Dermis blood vessel endothelial cell (primary cell): ENCODE measurements around the gene KHK. TPM values are rescaled to one million over a fixed set of nuclear protein-coding genes. Genes with fewer than 3 reads are reported as not detected.
"Not testable (repeated sequence)": the region's sequence is repeated elsewhere in the genome, so short reads cannot be mapped to it uniquely, and the experiment has no call there.

Experiments used
- DNase-seq: peaks from one replicate; pipeline ENCODE4 v3.0.0; 2010
- total RNA-seq: library from RNA; depleted of rRNA; stranded (reverse); fragments of >200 nt; gene quantifications from 2 replicates; pipeline ENCODE4 v1.2.3, GENCODE V29; 2014

KHK gene
- total RNA-seq, 1 donor from 2014 or later, result 4.8 TPM

GRCh38 chr2:27060323-27060722 is 26.2 kb upstream of the KHK start:
- DNase-seq, result no peak

GRCh38 chr2:27065128-27065527 is 21.4 kb upstream of the KHK start:
- DNase-seq, result no peak

GRCh38 chr2:27067385-27067784 is 19.2 kb upstream of the KHK start:
- DNase-seq, result no peak

DNA sequence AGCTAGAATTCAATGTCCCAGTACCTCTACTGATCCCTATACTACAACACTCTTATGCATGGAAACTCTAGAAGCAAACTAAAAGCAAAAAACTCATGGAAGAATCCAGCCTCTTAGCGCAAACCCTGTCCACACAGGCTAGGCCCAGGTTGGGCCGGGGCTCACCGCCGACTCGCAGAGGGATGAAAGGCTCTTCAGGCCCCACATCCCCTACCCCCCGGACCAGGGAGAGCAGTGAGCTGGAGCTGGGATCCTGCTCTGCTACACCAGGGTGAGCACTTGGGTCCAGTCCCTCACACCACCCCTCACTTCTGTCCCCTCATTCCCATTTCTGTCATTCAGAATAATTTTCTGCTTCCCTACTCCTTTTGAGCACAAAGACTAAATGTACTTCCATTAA is 17.1 kb upstream of the KHK start:
- no peak for DNase-seq

DNA sequence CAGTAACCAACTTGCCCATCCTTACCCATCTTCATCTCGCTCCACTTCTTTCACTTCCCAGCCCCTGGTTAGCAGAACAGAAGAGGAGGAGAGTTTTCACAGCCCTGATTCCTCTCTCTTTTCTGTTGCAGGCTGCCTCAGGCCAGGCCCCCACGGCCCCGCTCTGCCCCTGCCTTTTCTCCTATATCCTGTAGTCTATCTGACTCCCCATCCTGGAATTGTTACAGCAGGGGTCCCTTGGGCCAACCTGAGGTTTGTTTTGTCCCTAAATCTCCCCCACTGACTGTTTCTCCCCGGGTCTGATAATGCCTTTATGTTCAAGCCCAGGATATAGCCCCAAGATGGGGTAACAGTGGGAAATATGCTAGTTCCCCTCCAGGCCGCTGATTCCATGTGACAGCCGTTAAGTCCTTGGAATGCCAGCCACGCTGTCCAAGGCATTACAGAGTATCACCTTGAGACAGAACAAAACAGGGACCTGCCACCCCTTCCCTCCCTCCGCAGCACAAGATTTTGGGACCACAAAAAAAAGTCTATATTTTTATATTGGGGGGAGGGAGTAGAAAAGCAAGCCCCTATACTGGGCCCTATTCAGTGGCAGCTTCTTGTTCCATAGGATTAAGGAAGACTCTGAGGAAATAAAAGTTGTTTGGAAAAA is 16.5 kb upstream of the KHK start:
- no peak for DNase-seq

GRCh38 chr2:27070653-27071276 is 15.8 kb upstream of the KHK start:
- DNase-seq, result peak; percentile 11

DNA sequence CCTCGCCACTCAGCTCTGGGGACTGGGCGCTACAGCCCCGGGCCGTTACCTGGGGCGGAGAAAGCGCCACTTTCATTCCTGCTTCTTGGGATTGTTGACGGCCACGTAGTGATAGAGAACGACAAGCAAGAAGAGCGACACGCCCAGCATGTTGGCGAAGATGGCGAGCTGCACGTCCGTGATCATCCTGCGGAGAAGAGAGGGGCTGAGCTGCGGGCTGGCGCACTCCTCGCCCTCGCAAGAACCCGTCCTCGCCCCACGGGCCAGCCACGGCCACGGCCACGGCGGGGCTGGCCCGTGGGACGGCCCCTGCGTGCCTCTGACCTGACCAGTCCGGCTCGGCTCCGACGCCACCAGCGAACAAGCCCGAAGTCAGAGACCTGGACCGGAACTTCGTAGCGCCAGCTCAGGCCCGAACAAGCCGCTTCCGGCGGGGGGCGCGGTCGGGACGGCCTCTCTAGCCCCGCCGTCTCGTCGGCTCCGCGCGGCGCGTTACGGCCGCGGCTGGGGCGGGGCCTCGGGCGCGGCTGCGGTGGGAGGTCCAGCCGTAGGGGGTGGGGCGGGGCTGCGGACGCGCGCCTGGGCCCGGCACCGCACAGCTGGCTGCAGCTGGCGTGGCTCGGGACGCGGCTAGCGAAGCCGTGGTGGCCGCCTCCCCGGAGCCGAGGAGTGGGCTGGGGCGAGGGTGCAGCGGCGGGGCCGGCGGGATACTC is 15.1 kb upstream of the KHK start, which contains the start of gene OST4:
Gene OST4 (minus strand): TSS at position 378 of the 713 bp plus-strand sequence.
- DNase-seq, result peak; percentile 94

- DNase-seq, result peak; percentile 49
These were observed 14.4 kb upstream of the KHK start for GRCh38 chr2:27071990-27072830.

- no peak for DNase-seq
These were observed 13.7 kb upstream of the KHK start for GRCh38 chr2:27072920-27073319.

- no peak for DNase-seq
These were observed 12.8 kb upstream of the KHK start for GRCh38 chr2:27073782-27074181.

GRCh38 chr2:27074738-27075565 is 11.6 kb upstream of the KHK start:
- DNase-seq, result peak; percentile 65

GRCh38 chr2:27075566-27075871 is 11.1 kb upstream of the KHK start:
- DNase-seq, result not testable (repeated sequence)

GRCh38 chr2:27076323-27076722 is 10.2 kb upstream of the KHK start:
- no peak for DNase-seq

GRCh38 chr2:27077231-27077630 is 9.3 kb upstream of the KHK start:
- DNase-seq, result no peak

DNA sequence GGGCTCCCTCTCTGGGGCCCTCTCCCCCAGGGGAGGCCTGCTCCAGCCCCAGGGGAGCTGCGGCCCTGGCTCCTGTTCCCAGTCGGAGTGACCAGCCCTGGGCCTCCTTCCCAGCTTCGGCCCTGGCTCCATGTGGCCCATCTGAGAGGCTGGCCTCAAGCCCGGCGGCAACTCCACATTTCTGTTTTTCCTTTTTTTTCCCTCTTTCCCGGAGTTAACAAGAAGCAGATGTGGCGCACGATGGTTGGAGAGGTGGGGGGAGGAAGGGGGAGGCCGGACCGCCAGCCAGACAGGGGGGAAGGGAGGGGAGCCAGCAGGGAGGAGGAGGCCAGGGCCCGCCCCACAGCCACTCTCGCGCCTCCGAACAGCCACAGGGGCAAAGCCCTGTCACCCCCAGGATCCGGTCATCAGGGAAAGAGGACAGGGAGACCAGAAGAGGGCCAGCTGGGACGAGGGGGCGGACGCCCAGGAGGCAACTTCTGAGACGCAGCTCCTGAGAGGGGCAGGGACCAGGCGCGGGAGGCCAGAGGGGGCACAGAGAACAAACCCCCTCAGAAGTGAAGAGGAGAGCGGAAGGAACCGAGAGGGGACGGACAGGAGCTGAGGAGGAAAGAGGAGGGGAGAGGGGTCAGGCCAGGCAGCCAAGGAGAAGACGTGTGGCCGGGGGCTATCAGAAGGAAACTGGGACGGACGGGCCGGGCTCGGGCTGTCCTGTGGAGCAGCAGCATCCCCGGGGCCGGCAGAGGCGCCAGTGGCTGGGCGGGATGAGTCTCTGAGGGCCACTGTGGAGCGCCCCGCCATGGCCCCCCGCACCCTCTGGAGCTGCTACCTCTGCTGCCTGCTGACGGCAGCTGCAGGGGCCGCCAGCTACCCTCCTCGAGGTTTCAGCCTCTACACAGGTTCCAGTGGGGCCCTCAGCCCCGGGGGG is 8.0 kb upstream of the KHK start, which contains the start of gene EMILIN1:
Gene EMILIN1 (plus strand): TSS at position 349 of the 928 bp plus-strand sequence. CDS start 451 bp downstream, at position 800.
- DNase-seq, result no peak

- DNase-seq, result no peak
These were observed 7.1 kb upstream of the KHK start for GRCh38 chr2:27079233-27080139.

- DNase-seq, result no peak
These were observed 6.5 kb upstream of the KHK start for GRCh38 chr2:27080140-27080469.

GRCh38 chr2:27080603-27080936 is 6.0 kb upstream of the KHK start:
- no peak for DNase-seq

GRCh38 chr2:27081984-27082772 is 4.4 kb upstream of the KHK start:
- DNase-seq, result no peak
